GM12878 (cell line): ENCODE measurements around the gene BIRC6.

ENCODE experiments used
- ZNF384 ChIP-seq: IDR thresholded peaks from 2 replicates; pipeline ENCODE4 v1.6.1; 2012; ENCODE audit warnings: low read depth, mild to moderate bottlenecking, low read length, improper control_type of control experiment, borderline replicate concordance
- TF ChIP-seq, protein P1 (sequence below), 3 experiments: IDR thresholded peaks in 2 of 3; conservative IDR thresholded peaks in 1 of 3; 2 replicates each; pipeline ENCODE4 v1.5.1; 2011; ENCODE audit warnings: low read depth in 3 of 3, low read length in 3 of 3, mild to moderate bottlenecking in 3 of 3, control low read depth in 2 of 3, moderate library complexity in 2 of 3, inconsistent platforms in 1 of 3, mixed read lengths in 1 of 3; ENCODE audit not compliant: control insufficient read depth in 2 of 3, insufficient read depth in 1 of 3; ENCODE audit errors: extremely low read depth in 1 of 3

- TF ChIP-seq, protein P1, sequence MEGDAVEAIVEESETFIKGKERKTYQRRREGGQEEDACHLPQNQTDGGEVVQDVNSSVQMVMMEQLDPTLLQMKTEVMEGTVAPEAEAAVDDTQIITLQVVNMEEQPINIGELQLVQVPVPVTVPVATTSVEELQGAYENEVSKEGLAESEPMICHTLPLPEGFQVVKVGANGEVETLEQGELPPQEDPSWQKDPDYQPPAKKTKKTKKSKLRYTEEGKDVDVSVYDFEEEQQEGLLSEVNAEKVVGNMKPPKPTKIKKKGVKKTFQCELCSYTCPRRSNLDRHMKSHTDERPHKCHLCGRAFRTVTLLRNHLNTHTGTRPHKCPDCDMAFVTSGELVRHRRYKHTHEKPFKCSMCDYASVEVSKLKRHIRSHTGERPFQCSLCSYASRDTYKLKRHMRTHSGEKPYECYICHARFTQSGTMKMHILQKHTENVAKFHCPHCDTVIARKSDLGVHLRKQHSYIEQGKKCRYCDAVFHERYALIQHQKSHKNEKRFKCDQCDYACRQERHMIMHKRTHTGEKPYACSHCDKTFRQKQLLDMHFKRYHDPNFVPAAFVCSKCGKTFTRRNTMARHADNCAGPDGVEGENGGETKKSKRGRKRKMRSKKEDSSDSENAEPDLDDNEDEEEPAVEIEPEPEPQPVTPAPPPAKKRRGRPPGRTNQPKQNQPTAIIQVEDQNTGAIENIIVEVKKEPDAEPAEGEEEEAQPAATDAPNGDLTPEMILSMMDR (IDR thresholded peaks at IDR 0.05 in 2 of 3, conservative IDR thresholded peaks at IDR 0.05 in 1 of 3; ENCODE audit: control insufficient read depth in 2 of 3, extremely low read depth in 1 of 3, insufficient read depth in 1 of 3, low read depth in 3 of 3, low read length in 3 of 3), result no peak
- TF ChIP-seq ZNF384, result no peak
Observed at GRCh38 chr2:32372519-32373182, 15.8 kb downstream of the BIRC6 start.
